Thyroid gland (tissue), 4 donors: ENCODE results near the gene SLC25A41.

ENCODE experiments used
- CTCF ChIP-seq, 6 experiments: fragments of 200-600 bp in 3 of 6; fragments of 450-650 bp in 3 of 6; sonication (generic) in 3 of 6; IDR thresholded peaks; one replicate each; pipeline ENCODE4 v1.5.1; 2016 to 2019; ENCODE audit warnings: antibody characterized with exemption in 6 of 6, mild to moderate bottlenecking in 2 of 6, inconsistent platforms in 1 of 6, moderate library complexity in 1 of 6
- POLR2A ChIP-seq, 2 donors: fragments of 450-650 bp; IDR thresholded peaks; one replicate each; pipeline ENCODE4 v1.6.1; 2017; ENCODE audit warnings: antibody characterized with exemption in 2 of 2, mild to moderate bottlenecking in 2 of 2, moderate library complexity in 1 of 2

GRCh38 chr19:6443986-6444385, 10.4 kb upstream of the SLC25A41 start:
- TF ChIP-seq CTCF (IDR thresholded peaks at IDR 0.05) = no peak
- no peak for TF ChIP-seq POLR2A (IDR thresholded peaks at IDR 0.05)
